H1 (cell line): Measurements from ENCODE around the gene NEGR1. TPM values are rescaled to one million over a fixed set of nuclear protein-coding genes. Genes with fewer than 3 reads are reported as not detected.

Experiments used
- CTCF ChIA-PET: fragments of 300-600 bp; sonication (Branson Sonifier 250); formaldehyde crosslinking; loops from one replicate; lab custom pipeline; 2021; ENCODE audit not compliant: partially characterized antibody; lab: Charles Lee
- POLR2A ChIA-PET: fragments of 300-600 bp; sonication (Branson Sonifier 250); formaldehyde crosslinking; loops from one replicate; lab custom pipeline; 2021; ENCODE audit warnings: inconsistent platforms; ENCODE audit not compliant: partially characterized antibody; lab: Charles Lee
- DNase-seq, 2 experiments: peaks; one replicate each; pipeline versions ENCODE4 v3.0.0 to v3.0.0-alpha.2; 2010 to 2022; ENCODE audit warnings: low spot score in 2 of 2, low read depth in 1 of 2, mixed read lengths in 1 of 2
- FAIRE-seq: peaks from 2 replicates; lab custom pipeline; 2011; peaks lifted over from hg19 to GRCh38; lab: Jason Lieb, UNC
- H2AFZ ChIP-seq: 2 replicates; pipeline ENCODE4 v1.8.1; 2012; ENCODE audit warnings: low read length, inconsistent platforms
- H2AK5ac ChIP-seq: 2 replicates; pipeline ENCODE4 v1.6.1; 2013; ENCODE audit warnings: low read depth, low read length
- H2BK120ac ChIP-seq: replicated peaks from 2 replicates; pipeline ENCODE3; 2013; ENCODE audit warnings: low read depth, low read length, inconsistent platforms
- H2BK12ac ChIP-seq: 2 replicates; pipeline ENCODE4 v1.6.1; 2013; ENCODE audit warnings: low read depth, low read length
- H2BK15ac ChIP-seq: 2 replicates; pipeline ENCODE4 v1.6.1; 2013; ENCODE audit warnings: low read length
- H2BK20ac ChIP-seq: 2 replicates; pipeline ENCODE4 v1.6.1; 2013; ENCODE audit warnings: low read length
- H2BK5ac ChIP-seq: 2 replicates; pipeline ENCODE4 v1.6.1; 2013; ENCODE audit warnings: low read depth, low read length
- H3K14ac ChIP-seq: 2 replicates; pipeline ENCODE4 v1.6.1; 2013; ENCODE audit warnings: inconsistent platforms; ENCODE audit not compliant: insufficient read length
- H3K18ac ChIP-seq: 2 replicates; pipeline ENCODE4 v1.6.1; 2013; ENCODE audit warnings: low read length; ENCODE audit errors: extremely low read depth
- H3K23ac ChIP-seq: 2 replicates; pipeline ENCODE4 v1.6.1; 2013; ENCODE audit warnings: inconsistent platforms; ENCODE audit not compliant: insufficient read length
- H3K23me2 ChIP-seq: 2 replicates; pipeline ENCODE4 v1.6.1; 2013; ENCODE audit warnings: low read depth, low read length
- H3K27ac ChIP-seq: 2 replicates; pipeline ENCODE4 v1.6.1; 2011; ENCODE audit warnings: low read depth, low read length, inconsistent platforms
- H3K27me3 ChIP-seq, 4 experiments: replicated peaks in 1 of 4; 1 replicate in 1 of 4; 2 replicates in 3 of 4; pipeline versions ENCODE4 v1.6.1 to v1.8.1; 2011 to 2013; ENCODE audit warnings: low read length in 3 of 4, mild to moderate bottlenecking in 3 of 4, inconsistent platforms in 2 of 4, mixed read lengths in 2 of 4, moderate library complexity in 1 of 4; ENCODE audit not compliant: control insufficient read depth in 3 of 4, insufficient read depth in 3 of 4; ENCODE audit errors: extremely low read depth in 1 of 4
- H3K36me3 ChIP-seq, 4 experiments: 2 replicates each; pipeline versions ENCODE4 v1.6.1 to v1.8.1; 2011 to 2013; ENCODE audit warnings: mild to moderate bottlenecking in 4 of 4, low read length in 3 of 4, moderate library complexity in 2 of 4, control low read depth in 1 of 4, inconsistent platforms in 1 of 4; ENCODE audit not compliant: insufficient read depth in 4 of 4, control insufficient read depth in 2 of 4
- H3K4ac ChIP-seq: replicated peaks from 2 replicates; pipeline ENCODE3; 2013; ENCODE audit warnings: low read length, low read depth, mixed read lengths, inconsistent platforms; ENCODE audit not compliant: insufficient read length
- H3K4me1 ChIP-seq, 4 experiments: replicated peaks in 1 of 4; 1 replicate in 1 of 4; 2 replicates in 3 of 4; pipeline versions ENCODE4 v1.6.1 to v1.8.1; 2011 to 2013; ENCODE audit warnings: low read length in 3 of 4, inconsistent platforms in 2 of 4, mixed read lengths in 1 of 4; ENCODE audit not compliant: insufficient read depth in 4 of 4, control insufficient read depth in 3 of 4
- H3K4me2 ChIP-seq, 2 experiments: 2 replicates each; pipeline versions ENCODE4 v1.6.1 to v1.8.1; 2011 to 2013; ENCODE audit warnings: low read depth in 2 of 2, low read length in 2 of 2, control low read depth in 1 of 2, inconsistent platforms in 1 of 2, mild to moderate bottlenecking in 1 of 2; ENCODE audit not compliant: insufficient read depth in 1 of 2
- H3K4me3 ChIP-seq, 4 experiments: fragments of 200-600, 300-600 bp in 1 of 4; sonication (generic), shearing (Covaris generic), sonication (Bioruptor Twin) in 1 of 4; 2 replicates each; pipeline versions ENCODE4 v1.5.1 to v1.8.1; 2011 to 2016; ENCODE audit warnings: low read length in 4 of 4, low read depth in 3 of 4, control low read depth in 2 of 4, inconsistent platforms in 2 of 4, mild to moderate bottlenecking in 2 of 4, mixed read lengths in 1 of 4, moderate library complexity in 1 of 4; ENCODE audit not compliant: insufficient read depth in 2 of 4; ENCODE audit errors: extremely low read depth in 1 of 4
- H3K56ac ChIP-seq: replicated peaks from 2 replicates; pipeline ENCODE3; 2013; ENCODE audit warnings: low read depth, mild to moderate bottlenecking, mixed read lengths, low read length, inconsistent platforms; ENCODE audit not compliant: insufficient read length
- H3K79me1 ChIP-seq: 2 replicates; pipeline ENCODE4 v1.6.1; 2013; ENCODE audit warnings: low read depth, low read length, control low read depth
- H3K79me2 ChIP-seq, 2 experiments: 2 replicates each; pipeline versions ENCODE4 v1.6.1 to v1.8.1; 2012 to 2013; ENCODE audit warnings: low read length in 2 of 2, mild to moderate bottlenecking in 2 of 2, inconsistent platforms in 1 of 2; ENCODE audit not compliant: insufficient read depth in 2 of 2, control insufficient read depth in 1 of 2
- H3K9ac ChIP-seq, 4 experiments: replicated peaks in 1 of 4; 1 replicate in 1 of 4; 2 replicates in 3 of 4; pipeline versions ENCODE4 v1.6.1 to v1.8.1; 2011 to 2013; ENCODE audit warnings: low read depth in 3 of 4, low read length in 3 of 4, control low read depth in 2 of 4, mild to moderate bottlenecking in 2 of 4, moderate library complexity in 2 of 4, inconsistent platforms in 1 of 4; ENCODE audit errors: extremely low read depth in 1 of 4
- H3K9me3 ChIP-seq, 2 experiments: 2 replicates each; pipeline versions ENCODE4 v1.6.1 to v1.8.1; 2012 to 2013; ENCODE audit warnings: mild to moderate bottlenecking in 2 of 2, moderate library complexity in 2 of 2, control low read depth in 1 of 2, inconsistent platforms in 1 of 2, low read depth in 1 of 2, low read length in 1 of 2, mixed read lengths in 1 of 2; ENCODE audit not compliant: insufficient read depth in 2 of 2
- H4K20me1 ChIP-seq, 2 experiments: replicated peaks in 1 of 2; 2 replicates each; pipeline versions ENCODE3 to v1.8.1; 2011 to 2013; ENCODE audit warnings: inconsistent platforms in 2 of 2, low read length in 2 of 2, mild to moderate bottlenecking in 1 of 2; ENCODE audit not compliant: insufficient read depth in 2 of 2, control insufficient read depth in 1 of 2
- H4K5ac ChIP-seq: 2 replicates; pipeline ENCODE4 v1.6.1; 2013; ENCODE audit warnings: low read length, low read depth, mixed read lengths, inconsistent platforms; ENCODE audit not compliant: insufficient read length
- H4K8ac ChIP-seq: 2 replicates; pipeline ENCODE4 v1.8.0; 2013; ENCODE audit warnings: mild to moderate bottlenecking, moderate library complexity, low read length, inconsistent platforms; ENCODE audit not compliant: insufficient read depth; ENCODE audit errors: extremely low read depth
- H4K91ac ChIP-seq: replicated peaks from 2 replicates; pipeline ENCODE3; 2013; ENCODE audit warnings: low read length, mixed read lengths, inconsistent platforms; ENCODE audit not compliant: insufficient read length
- ASH2L ChIP-seq: fragments of 200-600, 300-600 bp; sonication (generic); IDR thresholded peaks from one replicate; pipeline ENCODE4 v1.7.1; 2017; ENCODE audit warnings: low read length
- CREB1 ChIP-seq: IDR thresholded peaks from 2 replicates; pipeline ENCODE4 v1.6.1; 2012; ENCODE audit warnings: inconsistent platforms
- EGR1 ChIP-seq: IDR thresholded peaks from 2 replicates; pipeline ENCODE4 v1.6.1; 2011; ENCODE audit warnings: low read depth, low read length, borderline replicate concordance
- GABPA ChIP-seq: IDR thresholded peaks from 2 replicates; pipeline ENCODE4 v1.6.1; 2011; ENCODE audit warnings: mild to moderate bottlenecking, low read length, moderate library complexity, borderline replicate concordance; ENCODE audit not compliant: insufficient read depth
- JUND ChIP-seq: IDR thresholded peaks from 2 replicates; pipeline ENCODE4 v1.6.1; 2011; ENCODE audit warnings: mild to moderate bottlenecking, improper control_type of control experiment, low read length
- MAFK ChIP-seq: IDR thresholded peaks from 2 replicates; pipeline ENCODE4 v1.6.1; 2012; ENCODE audit warnings: low read depth, mild to moderate bottlenecking, improper control_type of control experiment, low read length
- POLR2A ChIP-seq, 2 experiments: IDR thresholded peaks; 1 replicate in 1 of 2; 2 replicates in 1 of 2; pipeline ENCODE4 v1.6.1; 2011; ENCODE audit warnings: low read depth in 2 of 2, low read length in 2 of 2, mild to moderate bottlenecking in 2 of 2; ENCODE audit errors: control extremely low read depth in 1 of 2
- RXRA ChIP-seq: IDR thresholded peaks from 2 replicates; pipeline ENCODE4 v1.6.1; 2011; ENCODE audit warnings: low read depth, mild to moderate bottlenecking, low read length, moderate library complexity; ENCODE audit not compliant: insufficient read depth
- SIRT6 ChIP-seq: IDR thresholded peaks from one replicate; pipeline ENCODE4 v1.7.1; 2012; ENCODE audit warnings: low read length, inconsistent platforms
- SUZ12 ChIP-seq: fragments of 200-600 bp; sonication (generic); IDR thresholded peaks from 2 replicates; pipeline ENCODE4 v1.6.1; 2012; ENCODE audit warnings: mild to moderate bottlenecking, inconsistent platforms, low read length, moderate library complexity, mixed read lengths
- YY1 ChIP-seq: IDR thresholded peaks from 2 replicates; pipeline ENCODE4 v1.6.1; 2011; ENCODE audit warnings: low read depth, mild to moderate bottlenecking, low read length
- WGBS, 2 experiments: shearing (Covaris generic) in 1 of 2; methylation state at CpG; one replicate each; pipeline versions ENCODE4 v1.1.6 to v1.1.7; 2013 to 2015; ENCODE audit warnings: low lambda C conversion rate in 2 of 2, mixed read lengths in 2 of 2, inconsistent platforms in 1 of 2, low coverage in 1 of 2, missing lambda C conversion rate in 1 of 2; ENCODE audit not compliant: insufficient replicate concordance in 2 of 2, insufficient coverage in 1 of 2, insufficient read length in 1 of 2; ENCODE audit errors: extremely low coverage in 1 of 2, missing lambda C conversion rate in 1 of 2; 5-methylcytosine and 5-hydroxymethylcytosine counted together
- polyA plus RNA-seq, 7 experiments: library from polyadenylated mRNA; depleted of rRNA in 3 of 7; stranded (reverse) in 5 of 7; unstranded in 2 of 7; fragments of >200 nt in 5 of 7; fragments of 200-250 nt in 2 of 7; gene quantifications; 1 replicate in 5 of 7; 2 replicates in 1 of 7; 4 replicates in 1 of 7; pipeline versions ENCODE4 v1.2.1 to v1.2.3, GENCODE V29; 2011 to 2013; ENCODE audit warnings: missing spikeins in 2 of 7, mixed read lengths in 2 of 7
- total RNA-seq: library from RNA; stranded (reverse); fragmentation: NEBNext Ultra II Directional; extraction: Animal tissue kit (Norgen Biotek cat#: 25700); gene quantifications from 2 replicates; pipeline ENCODE4 v1.2.1, GENCODE V29; 2021
- TF ChIP-seq, protein P1 (sequence below): IDR thresholded peaks from 2 replicates; pipeline ENCODE4 v1.6.1; 2011; ENCODE audit warnings: low read depth, mild to moderate bottlenecking, low read length; ENCODE audit not compliant: insufficient read depth
- TF ChIP-seq, protein P2 (sequence below), 3 experiments: IDR thresholded peaks; 1 replicate in 2 of 3; 2 replicates in 1 of 3; pipeline versions ENCODE4 v1.5.1 to v1.6.1; 2011; ENCODE audit warnings: low read length in 3 of 3, mild to moderate bottlenecking in 3 of 3, inconsistent platforms in 2 of 3, low read depth in 1 of 3, moderate library complexity in 1 of 3; ENCODE audit not compliant: insufficient read depth in 1 of 3; ENCODE audit errors: control extremely low read depth in 1 of 3

NEGR1 gene
- total and polyA plus RNA-seq, 2 of the 8 experiments (the other 6 are each of a cell fraction or from before 2014, with no cell fraction given), result 0.71 to 1.3 TPM

DNA sequence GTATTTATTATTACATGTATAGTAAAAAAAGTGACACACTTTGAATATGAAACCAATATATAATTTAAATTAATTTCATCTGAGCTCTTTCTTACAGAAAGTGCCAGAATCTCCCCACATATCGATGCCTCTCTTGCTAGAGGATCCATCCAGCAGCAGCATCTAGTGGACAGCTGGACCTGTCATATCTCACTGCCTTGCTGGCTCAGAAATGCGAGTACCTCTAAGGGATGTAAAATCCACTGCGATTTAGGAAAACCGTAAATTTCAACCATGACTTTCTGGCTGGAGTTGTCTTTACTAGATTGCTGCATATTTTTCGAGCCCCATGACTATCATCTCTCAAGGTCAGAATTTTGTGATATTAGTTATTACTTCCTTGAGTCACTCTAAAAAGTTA, 333.8 kb downstream of the NEGR1 start:
- Histone ChIP-seq H3K4me3 (no peak overlapping the region), H2AFZ (no peak overlapping the region), H2BK20ac (no peak overlapping the region), H2BK5ac (no peak overlapping the region), H3K79me1 (no peaks in the 10 kb centered on the region), H3K4me1 (no peaks in the 10 kb centered on the region), H3K14ac (no peak overlapping the region), H3K79me2 (no peaks in the 10 kb centered on the region), H3K4ac (no peak overlapping the region), H3K23ac (no peak overlapping the region), H4K91ac (no peak overlapping the region), H4K8ac (no peak overlapping the region), H3K23me2 (no peaks in the 10 kb centered on the region), H3K4me2 (no peak overlapping the region), H3K56ac (no peak overlapping the region), H3K27me3 (no peaks in the 10 kb centered on the region), H2BK12ac (no peak overlapping the region), H3K27ac (no peak overlapping the region), H2BK15ac (no peak overlapping the region), H3K18ac (no peak overlapping the region), H2AK5ac (no peak overlapping the region), H3K9ac (no peak overlapping the region), H3K9me3 (no peaks in the 10 kb centered on the region), H4K20me1 (no peaks in the 10 kb centered on the region), H4K5ac (no peak overlapping the region), H2BK120ac (no peak overlapping the region), H3K36me3 (no peaks in the 10 kb centered on the region)
- DNase-seq (no peak), FAIRE-seq (no peak)
- ChIA-PET CTCF (interaction anchor here (1.2 kb wide), 1 partner anchor 17 kb away, joined by 3 read pairs; no protein-coding TSS in a partner anchor), POLR2A (no interaction called here)
- 88% methylated on average over 5 of the region's 5 CpGs; no CpG with 5 or more reads in 1 of the 2 experiments for WGBS, 2 experiments
- no peak for TF ChIP-seq YY1
- no peak for TF ChIP-seq CREB1
- TF ChIP-seq MAFK, result no peak
- TF ChIP-seq, protein P1, sequence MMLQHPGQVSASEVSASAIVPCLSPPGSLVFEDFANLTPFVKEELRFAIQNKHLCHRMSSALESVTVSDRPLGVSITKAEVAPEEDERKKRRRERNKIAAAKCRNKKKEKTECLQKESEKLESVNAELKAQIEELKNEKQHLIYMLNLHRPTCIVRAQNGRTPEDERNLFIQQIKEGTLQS, result no peak
- no peak for TF ChIP-seq EGR1
- TF ChIP-seq JUND, result no peak
- TF ChIP-seq POLR2A (IDR thresholded peaks at IDR 0.05; ENCODE audit: control extremely low read depth in 1 of 2, low read depth in 2 of 2, low read length in 2 of 2), result no peak
- TF ChIP-seq, protein P2, sequence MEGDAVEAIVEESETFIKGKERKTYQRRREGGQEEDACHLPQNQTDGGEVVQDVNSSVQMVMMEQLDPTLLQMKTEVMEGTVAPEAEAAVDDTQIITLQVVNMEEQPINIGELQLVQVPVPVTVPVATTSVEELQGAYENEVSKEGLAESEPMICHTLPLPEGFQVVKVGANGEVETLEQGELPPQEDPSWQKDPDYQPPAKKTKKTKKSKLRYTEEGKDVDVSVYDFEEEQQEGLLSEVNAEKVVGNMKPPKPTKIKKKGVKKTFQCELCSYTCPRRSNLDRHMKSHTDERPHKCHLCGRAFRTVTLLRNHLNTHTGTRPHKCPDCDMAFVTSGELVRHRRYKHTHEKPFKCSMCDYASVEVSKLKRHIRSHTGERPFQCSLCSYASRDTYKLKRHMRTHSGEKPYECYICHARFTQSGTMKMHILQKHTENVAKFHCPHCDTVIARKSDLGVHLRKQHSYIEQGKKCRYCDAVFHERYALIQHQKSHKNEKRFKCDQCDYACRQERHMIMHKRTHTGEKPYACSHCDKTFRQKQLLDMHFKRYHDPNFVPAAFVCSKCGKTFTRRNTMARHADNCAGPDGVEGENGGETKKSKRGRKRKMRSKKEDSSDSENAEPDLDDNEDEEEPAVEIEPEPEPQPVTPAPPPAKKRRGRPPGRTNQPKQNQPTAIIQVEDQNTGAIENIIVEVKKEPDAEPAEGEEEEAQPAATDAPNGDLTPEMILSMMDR (IDR thresholded peaks at IDR 0.05; ENCODE audit: control extremely low read depth in 1 of 3, insufficient read depth in 1 of 3, low read depth in 1 of 3, low read length in 3 of 3), result no peak
- no peak for TF ChIP-seq GABPA
- TF ChIP-seq SUZ12, result no peak
- no peak for TF ChIP-seq ASH2L
- TF ChIP-seq SIRT6, result no peak
- TF ChIP-seq RXRA, result no peak
